ENCODE results near the gene S100A16. TPM values are rescaled to one million over a fixed set of nuclear protein-coding genes. Genes with fewer than 3 reads are reported as not detected.
A peak's percentile ranks its signal among the peaks of the same experiment; 100 is the strongest.

S100A16 gene
- total RNA-seq, 1 experiment from 2014 or later: 196 TPM

- TF ChIP-seq FOSL1 (IDR thresholded peaks at IDR 0.05; ENCODE audit: low read depth): no peak
- TF ChIP-seq ZNF274 (IDR thresholded peaks at IDR 0.05; ENCODE audit: low read depth, low read length): no peak
- TF ChIP-seq TCF7L2 (IDR thresholded peaks at IDR 0.05; ENCODE audit: borderline replicate concordance, extremely low read depth, insufficient read depth, insufficient read length): no peak
- TF ChIP-seq SRF (IDR thresholded peaks at IDR 0.05; ENCODE audit: low read depth): no peak
- TF ChIP-seq EGR1 (IDR thresholded peaks at IDR 0.05; ENCODE audit: low read depth): no peak
- no peak for TF ChIP-seq JUND (IDR thresholded peaks at IDR 0.05)
- TF ChIP-seq EZH2 (IDR thresholded peaks at IDR 0.05): no peak
- TF ChIP-seq ATF3 (IDR thresholded peaks at IDR 0.05): no peak
- peak; percentile 59; the same call in 1 of the 2 replicates for TF ChIP-seq ZFX (IDR thresholded peaks at IDR 0.05)
- TF ChIP-seq YY1 (IDR thresholded peaks at IDR 0.05; ENCODE audit: extremely low read depth, insufficient replicate concordance, low read depth, low read length): peak; percentile 100
- TF ChIP-seq POLR2AphosphoS5 (IDR thresholded peaks at IDR 0.05; ENCODE audit: low read depth, low read length): peak; percentile 91
- no peak for TF ChIP-seq ELF1 (IDR thresholded peaks at IDR 0.05; ENCODE audit: borderline replicate concordance, low read depth)
- no peak for TF ChIP-seq SP1 (IDR thresholded peaks at IDR 0.05; ENCODE audit: low read depth)
- TF ChIP-seq SIN3A (IDR thresholded peaks at IDR 0.05; ENCODE audit: low read depth): no peak
- TF ChIP-seq MAX (IDR thresholded peaks at IDR 0.05): no peak
- peak; percentile 73 for TF ChIP-seq POLR2A (IDR thresholded peaks at IDR 0.05; ENCODE audit: borderline replicate concordance, extremely low read depth, insufficient read depth, insufficient read length)
- TF ChIP-seq CBX3 (IDR thresholded peaks at IDR 0.05; ENCODE audit: low read depth): no peak
Measured at GRCh38 chr1:153633754-153634665, 21.1 kb upstream of the S100A16 start, which contains the start of gene CHTOP (continued).

Data from HCT116 (cell line).